OCI-LY3 (cell line): ENCODE data around the gene ZNF697.
"Not testable (repeated sequence)": the region's sequence is repeated elsewhere in the genome, so short reads cannot be mapped to it uniquely, and the experiment has no call there.

Source experiments
- H2AFZ ChIP-seq: fragments of 200-600, 300-600 bp; shearing (Covaris generic); 2 replicates; pipeline ENCODE4 v1.6.0; 2014; ENCODE audit warnings: antibody characterized with exemption, low read depth, low read length
- H3K27ac ChIP-seq: fragments of 200-600, 300-600 bp; sonication (generic); 2 replicates; pipeline ENCODE4 v1.5.1; 2014; ENCODE audit warnings: mild to moderate bottlenecking, low read length, moderate library complexity, mixed read lengths
- H3K27me3 ChIP-seq: fragments of 200-600, 300-600 bp; sonication (generic); 2 replicates; pipeline ENCODE4 v1.6.1; 2014; ENCODE audit warnings: low read depth, low read length, mixed read lengths
- H3K36me3 ChIP-seq: fragments of 200-600, 300-600 bp; sonication (generic); replicated peaks from 2 replicates; pipeline ENCODE3; 2014; ENCODE audit warnings: low read depth, low read length, mixed read lengths
- H3K4me1 ChIP-seq: fragments of 300-600, 200-600 bp; sonication (generic); 2 replicates; pipeline ENCODE4 v1.6.1; 2014; ENCODE audit warnings: low read length, mixed read lengths
- H3K4me2 ChIP-seq: fragments of 200-600, 300-600 bp; sonication (generic); 2 replicates; pipeline ENCODE4 v1.6.1; 2014; ENCODE audit warnings: low read length, mixed read lengths
- H3K4me3 ChIP-seq: fragments of 300-600, 200-600 bp; sonication (generic); 2 replicates; pipeline ENCODE4 v1.5.1; 2014; ENCODE audit warnings: antibody characterized with exemption, mild to moderate bottlenecking, low read length, moderate library complexity
- H3K79me2 ChIP-seq: fragments of 300-600, 200-600 bp; shearing (Covaris generic); 2 replicates; pipeline ENCODE4 v1.6.1; 2014; ENCODE audit warnings: mild to moderate bottlenecking, low read length, mixed read lengths
- H3K9ac ChIP-seq: fragments of 300-600, 200-600 bp; shearing (Covaris generic); 2 replicates; pipeline ENCODE4 v1.6.0; 2014; ENCODE audit warnings: mild to moderate bottlenecking, low read length, moderate library complexity
- H3K9me3 ChIP-seq: fragments of 200-600, 300-600 bp; shearing (Covaris generic); 2 replicates; pipeline ENCODE4 v1.6.1; 2014; ENCODE audit warnings: low read length, mixed read lengths; ENCODE audit not compliant: insufficient read depth
- H4K20me1 ChIP-seq: fragments of 200-600, 300-600 bp; sonication (generic); 2 replicates; pipeline ENCODE4 v1.6.1; 2016; ENCODE audit warnings: low read length, mixed read lengths; ENCODE audit not compliant: insufficient read depth
- EZH2phosphoT487 ChIP-seq: fragments of 200-600 bp; shearing (Covaris generic); IDR thresholded peaks from 2 replicates; pipeline ENCODE4 v1.6.1; 2018; ENCODE audit warnings: antibody characterized with exemption, mixed run types, low read depth
- TF ChIP-seq, protein P1 (sequence below): fragments of 200-600, 300-600 bp; sonication (generic); IDR thresholded peaks from 2 replicates; pipeline ENCODE4 v1.5.1; 2014; ENCODE audit warnings: antibody characterized with exemption, low read length, low read depth

Gene ZNF697

GRCh38 chr1:119606394-119606793 lies 41.7 kb downstream of the ZNF697 start:
- Histone ChIP-seq H3K36me3 (no peaks in the 10 kb centered on the region), H3K27ac (no peak overlapping the region), H3K4me1 (peaks cover 44% of the 10 kb centered on the region), H3K4me2 (0 out of 2 replicates have a peak overlapping the region, but pooled peaks have one; percentile 13), H3K4me3 (no peak overlapping the region), H4K20me1 (no peaks in the 10 kb centered on the region), H3K9ac (no peak overlapping the region), H2AFZ (no peak overlapping the region), H3K27me3 (no peaks in the 10 kb centered on the region; the same call in 1 of the 2 replicates), H3K9me3 (no peaks in the 10 kb centered on the region), H3K79me2 (no peaks in the 10 kb centered on the region)
- TF ChIP-seq, protein P1, sequence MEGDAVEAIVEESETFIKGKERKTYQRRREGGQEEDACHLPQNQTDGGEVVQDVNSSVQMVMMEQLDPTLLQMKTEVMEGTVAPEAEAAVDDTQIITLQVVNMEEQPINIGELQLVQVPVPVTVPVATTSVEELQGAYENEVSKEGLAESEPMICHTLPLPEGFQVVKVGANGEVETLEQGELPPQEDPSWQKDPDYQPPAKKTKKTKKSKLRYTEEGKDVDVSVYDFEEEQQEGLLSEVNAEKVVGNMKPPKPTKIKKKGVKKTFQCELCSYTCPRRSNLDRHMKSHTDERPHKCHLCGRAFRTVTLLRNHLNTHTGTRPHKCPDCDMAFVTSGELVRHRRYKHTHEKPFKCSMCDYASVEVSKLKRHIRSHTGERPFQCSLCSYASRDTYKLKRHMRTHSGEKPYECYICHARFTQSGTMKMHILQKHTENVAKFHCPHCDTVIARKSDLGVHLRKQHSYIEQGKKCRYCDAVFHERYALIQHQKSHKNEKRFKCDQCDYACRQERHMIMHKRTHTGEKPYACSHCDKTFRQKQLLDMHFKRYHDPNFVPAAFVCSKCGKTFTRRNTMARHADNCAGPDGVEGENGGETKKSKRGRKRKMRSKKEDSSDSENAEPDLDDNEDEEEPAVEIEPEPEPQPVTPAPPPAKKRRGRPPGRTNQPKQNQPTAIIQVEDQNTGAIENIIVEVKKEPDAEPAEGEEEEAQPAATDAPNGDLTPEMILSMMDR, result no peak
- TF ChIP-seq EZH2phosphoT487, result no peak

DNA sequence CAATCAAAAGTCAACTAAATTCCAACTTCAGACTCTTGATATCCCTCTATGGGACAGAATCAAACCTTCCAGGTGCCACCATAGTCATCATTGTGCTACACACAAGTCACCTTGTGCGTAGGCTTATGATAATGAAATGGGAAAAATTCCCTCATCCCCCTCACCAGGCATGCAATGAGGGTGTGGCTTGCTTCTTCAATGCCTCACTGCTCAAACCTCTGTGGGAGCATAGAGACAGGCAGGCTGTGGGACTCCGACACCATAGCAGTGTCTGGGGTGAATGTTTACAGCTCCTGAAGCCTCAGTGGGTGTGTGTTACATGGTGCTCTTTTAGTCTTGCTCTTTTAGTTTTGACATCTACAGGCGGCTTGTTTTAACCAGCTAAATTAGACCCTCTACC lies 42.4 kb downstream of the ZNF697 start:
- H3K9me3 ChIP-seq, result no peaks in the 10 kb centered on the region
- no peak overlapping the region for H3K4me2 ChIP-seq
- H2AFZ ChIP-seq, result no peak overlapping the region
- H3K36me3 ChIP-seq, result no peaks in the 10 kb centered on the region
- H3K79me2 ChIP-seq, result no peaks in the 10 kb centered on the region
- H3K9ac ChIP-seq, result no peak overlapping the region
- TF ChIP-seq, protein P1, result no peak
- TF ChIP-seq EZH2phosphoT487, result no peak
- no peak overlapping the region for H3K4me3 ChIP-seq
- peaks cover 37% of the 10 kb centered on the region for H3K4me1 ChIP-seq
- H3K27me3 ChIP-seq, result peaks cover 2% of the 10 kb centered on the region; the same call in 1 of the 2 replicates
- H3K27ac ChIP-seq, result no peak overlapping the region
- H4K20me1 ChIP-seq, result no peaks in the 10 kb centered on the region

DNA sequence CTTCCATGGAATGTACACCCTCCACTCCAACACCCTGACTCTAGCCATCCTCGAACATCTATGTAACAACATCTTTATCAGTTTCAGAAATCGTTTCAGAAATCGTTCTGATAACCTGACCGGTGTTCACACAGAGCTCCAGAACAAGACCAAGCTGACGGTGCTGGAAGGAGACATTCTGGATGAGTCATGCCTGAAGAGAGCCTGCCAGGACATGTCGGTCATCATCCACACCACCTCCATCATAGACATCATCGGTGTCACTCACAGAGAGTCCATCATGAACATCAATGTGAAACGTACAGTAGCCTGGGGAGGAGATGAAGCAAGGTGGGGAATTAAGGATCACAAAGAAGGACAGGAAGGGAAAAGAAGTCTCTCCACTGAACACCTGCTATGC lies 43.0 kb downstream of the ZNF697 start:
- not testable (repeated sequence) for H3K27ac ChIP-seq, H3K79me2 ChIP-seq, H3K9me3 ChIP-seq, H3K36me3 ChIP-seq, H3K9ac ChIP-seq, H3K27me3 ChIP-seq, H2AFZ ChIP-seq, H3K4me2 ChIP-seq, H4K20me1 ChIP-seq, H3K4me3 ChIP-seq
- peaks cover 31% of the 10 kb centered on the region for H3K4me1 ChIP-seq

- Histone ChIP-seq H3K36me3 (no peaks in the 10 kb centered on the region), H4K20me1 (no peaks in the 10 kb centered on the region), H3K4me2 (no peak overlapping the region), H3K9ac (no peak overlapping the region), H3K27me3 (0 out of 2 replicates have a peak, but pooled peaks cover 2% of the 10 kb centered on the region), H3K4me3 (no peak overlapping the region), H3K79me2 (no peaks in the 10 kb centered on the region), H3K27ac (no peak overlapping the region), H3K9me3 (no peaks in the 10 kb centered on the region), H2AFZ (no peak overlapping the region), H3K4me1 (peaks cover 18% of the 10 kb centered on the region)
- TF ChIP-seq EZH2phosphoT487, result no peak
- TF ChIP-seq, protein P1, result no peak
Measured at GRCh38 chr1:119603695-119604094, 44.4 kb downstream of the ZNF697 start.

DNA sequence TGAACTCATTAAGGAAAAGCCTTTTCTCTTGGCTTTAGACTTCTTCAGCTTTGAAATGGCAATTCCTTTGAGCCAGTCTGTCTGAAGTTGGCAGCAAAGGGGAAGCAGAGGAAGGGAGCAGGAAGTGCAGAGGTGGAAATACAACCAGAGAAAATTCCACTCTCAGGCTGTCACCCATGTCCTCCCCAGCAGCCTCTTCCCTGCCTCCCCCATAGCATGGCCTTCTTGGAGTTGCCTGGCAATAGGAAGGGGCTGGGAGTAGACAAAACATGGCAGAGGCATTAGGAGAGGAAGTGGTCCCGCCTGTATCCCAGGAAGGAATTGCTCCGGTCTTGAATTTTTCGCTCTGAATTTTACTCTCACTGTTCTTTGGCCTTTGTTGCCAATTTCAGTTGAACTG lies 44.8 kb downstream of the ZNF697 start:
- not testable (repeated sequence) for H4K20me1 ChIP-seq, H3K4me2 ChIP-seq, H3K27me3 ChIP-seq

DNA sequence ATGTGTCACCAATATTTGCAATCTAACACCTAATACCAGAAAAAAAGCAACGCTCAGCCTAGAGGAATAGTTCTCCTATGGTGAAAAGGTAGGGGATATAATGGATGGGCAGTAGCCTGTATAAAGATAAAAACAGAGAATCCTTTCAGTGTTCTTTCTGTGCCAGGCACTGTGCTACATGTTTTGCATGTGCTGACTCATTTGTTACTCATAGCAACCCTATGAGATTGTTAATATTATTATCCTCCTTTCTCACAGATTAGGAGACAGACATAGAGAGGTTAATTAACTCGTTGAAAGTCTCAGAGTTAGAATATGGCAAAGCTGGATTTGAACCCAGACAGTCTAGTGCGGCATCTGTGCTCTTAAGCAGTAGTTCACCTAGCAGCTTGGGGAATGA lies 45.3 kb downstream of the ZNF697 start:
- H3K27ac ChIP-seq, H3K4me3 ChIP-seq, H3K9me3 ChIP-seq, H3K27me3 ChIP-seq, H3K4me2 ChIP-seq, H2AFZ ChIP-seq, H4K20me1 ChIP-seq, H3K79me2 ChIP-seq, H3K36me3 ChIP-seq, H3K9ac ChIP-seq: not testable (repeated sequence)
- H3K4me1 ChIP-seq, result peaks cover 13% of the 10 kb centered on the region

More for the DNA sequence above, 44.8 kb downstream of the ZNF697 start:
- H3K79me2 ChIP-seq, H2AFZ ChIP-seq, H3K36me3 ChIP-seq, H3K9me3 ChIP-seq, H3K9ac ChIP-seq, H3K27ac ChIP-seq, H3K4me3 ChIP-seq: not testable (repeated sequence)
- peaks cover 18% of the 10 kb centered on the region for H3K4me1 ChIP-seq
